ENCODE measurements around the gene PMIS2.

Gene PMIS2

DNA sequence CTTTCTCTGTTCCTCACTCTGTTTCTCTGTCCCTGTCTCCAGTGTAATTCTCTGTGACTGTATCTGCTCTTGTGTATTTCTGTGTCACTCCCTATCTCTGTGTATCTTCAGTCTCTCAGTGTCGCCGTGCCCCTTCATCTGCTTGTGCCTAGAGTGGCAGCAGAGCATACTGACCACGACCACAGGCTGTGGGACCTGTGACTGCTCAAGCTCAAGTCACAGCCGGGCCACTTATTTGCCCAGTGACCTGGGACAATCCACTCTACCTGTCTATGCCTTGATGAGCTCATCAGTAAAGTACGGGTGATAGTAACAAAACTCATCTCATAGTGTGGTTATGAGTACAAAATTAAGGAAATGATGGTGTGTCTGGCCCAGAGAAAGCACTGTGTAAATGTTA lies 31.9 kb upstream of the PMIS2 start:
- TF ChIP-seq, protein P1, sequence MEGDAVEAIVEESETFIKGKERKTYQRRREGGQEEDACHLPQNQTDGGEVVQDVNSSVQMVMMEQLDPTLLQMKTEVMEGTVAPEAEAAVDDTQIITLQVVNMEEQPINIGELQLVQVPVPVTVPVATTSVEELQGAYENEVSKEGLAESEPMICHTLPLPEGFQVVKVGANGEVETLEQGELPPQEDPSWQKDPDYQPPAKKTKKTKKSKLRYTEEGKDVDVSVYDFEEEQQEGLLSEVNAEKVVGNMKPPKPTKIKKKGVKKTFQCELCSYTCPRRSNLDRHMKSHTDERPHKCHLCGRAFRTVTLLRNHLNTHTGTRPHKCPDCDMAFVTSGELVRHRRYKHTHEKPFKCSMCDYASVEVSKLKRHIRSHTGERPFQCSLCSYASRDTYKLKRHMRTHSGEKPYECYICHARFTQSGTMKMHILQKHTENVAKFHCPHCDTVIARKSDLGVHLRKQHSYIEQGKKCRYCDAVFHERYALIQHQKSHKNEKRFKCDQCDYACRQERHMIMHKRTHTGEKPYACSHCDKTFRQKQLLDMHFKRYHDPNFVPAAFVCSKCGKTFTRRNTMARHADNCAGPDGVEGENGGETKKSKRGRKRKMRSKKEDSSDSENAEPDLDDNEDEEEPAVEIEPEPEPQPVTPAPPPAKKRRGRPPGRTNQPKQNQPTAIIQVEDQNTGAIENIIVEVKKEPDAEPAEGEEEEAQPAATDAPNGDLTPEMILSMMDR (IDR thresholded peaks at IDR 0.05; ENCODE audit: unreplicated experiment in 3 of 3), result no peak
- Mint-ChIP-seq H3K9me3 (no peaks in the 10 kb centered on the region), H3K4me1 (peaks cover 5% of the 10 kb centered on the region), H3K27ac (no peak overlapping the region), H3K27me3 (ENCODE audit: low read depth) (peaks cover 42% of the 10 kb centered on the region), H3K36me3 (ENCODE audit: low read depth) (no peaks in the 10 kb centered on the region), H3K4me3 (no peak overlapping the region)

DNA sequence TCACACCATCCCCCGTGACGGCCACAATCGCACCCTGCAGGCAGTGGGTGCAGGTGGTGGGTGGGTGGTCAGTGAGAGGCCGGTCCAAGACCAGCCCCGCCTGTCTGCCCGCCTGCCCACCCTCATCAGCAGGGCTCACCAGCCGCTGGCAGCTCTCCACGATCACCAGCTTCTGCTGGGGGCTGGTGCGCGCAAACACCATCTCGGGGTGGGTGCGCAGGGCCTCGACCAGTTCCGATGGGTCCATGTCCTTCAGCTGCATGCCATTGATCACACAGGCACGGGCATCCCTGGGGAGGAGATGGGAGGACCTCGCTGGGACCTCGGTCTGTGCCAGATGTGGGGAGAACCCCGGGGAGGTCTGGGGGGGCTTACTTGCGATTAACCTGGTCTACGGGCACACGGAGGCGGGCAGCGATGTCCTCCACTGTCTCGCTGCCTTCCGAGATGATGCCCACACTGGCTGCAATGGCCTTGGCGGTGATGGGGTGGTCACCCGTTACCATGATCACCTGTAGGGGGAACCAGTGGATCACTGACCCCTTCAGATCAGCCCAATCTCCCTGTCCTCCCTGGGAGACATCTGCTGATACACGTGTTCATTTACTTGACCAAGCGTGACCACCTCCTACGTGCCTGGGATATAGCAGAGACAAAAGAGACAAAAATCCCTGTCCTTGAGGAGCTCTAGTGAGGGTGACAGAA lies 30.5 kb upstream of the PMIS2 start:
- Mint-ChIP-seq H3K9me3 (no peaks in the 10 kb centered on the region), H3K36me3 (ENCODE audit: low read depth) (no peaks in the 10 kb centered on the region), H3K4me3 (peak overlapping the region; percentile 8 to 48 (median 26)), H3K4me1 (peaks cover 5% of the 10 kb centered on the region), H3K27me3 (ENCODE audit: low read depth) (peaks cover 56% of the 10 kb centered on the region), H3K27ac (no peak overlapping the region)
- TF ChIP-seq, protein P1 (IDR thresholded peaks at IDR 0.05; ENCODE audit: unreplicated experiment in 3 of 3), result peak in 2 of 3 experiments; percentile 13 to 31

DNA sequence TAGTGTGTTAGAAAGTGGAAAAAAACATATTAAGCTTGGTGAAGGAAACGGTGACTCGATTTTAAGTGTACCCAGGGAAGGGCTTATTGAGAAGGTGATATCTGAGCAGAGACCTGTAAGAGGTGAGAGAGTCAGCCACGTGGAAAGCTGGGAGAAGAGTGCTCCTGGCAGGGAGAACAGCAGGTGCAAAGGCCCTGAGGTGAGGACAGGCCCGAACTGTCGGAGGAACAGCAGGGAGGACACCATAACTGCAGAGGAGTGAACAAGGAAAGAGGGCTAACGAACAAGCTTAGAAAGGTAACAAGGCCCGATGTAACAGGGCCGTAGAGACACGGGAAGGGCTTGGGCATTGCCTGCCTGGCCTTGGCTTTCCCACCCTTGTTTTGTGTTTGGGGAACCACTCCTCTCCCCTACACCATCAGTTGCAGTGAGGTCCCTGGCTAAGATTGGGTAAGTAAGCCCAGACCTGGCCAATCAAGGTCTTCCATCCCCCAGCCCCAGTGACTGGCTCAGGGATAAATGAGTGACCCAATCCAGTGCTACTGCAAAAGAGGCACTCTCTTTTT lies 29.9 kb upstream of the PMIS2 start:
- TF ChIP-seq, protein P1 (IDR thresholded peaks at IDR 0.05; ENCODE audit: unreplicated experiment in 3 of 3), result no peak
- Mint-ChIP-seq H3K9me3 (no peaks in the 10 kb centered on the region), H3K27me3 (ENCODE audit: low read depth) (peaks cover 62% of the 10 kb centered on the region), H3K36me3 (ENCODE audit: low read depth) (no peaks in the 10 kb centered on the region), H3K4me3 (peak overlapping the region; percentile 26 to 48 (median 47)), H3K27ac (no peak overlapping the region), H3K4me1 (peaks cover 5% of the 10 kb centered on the region)

DNA sequence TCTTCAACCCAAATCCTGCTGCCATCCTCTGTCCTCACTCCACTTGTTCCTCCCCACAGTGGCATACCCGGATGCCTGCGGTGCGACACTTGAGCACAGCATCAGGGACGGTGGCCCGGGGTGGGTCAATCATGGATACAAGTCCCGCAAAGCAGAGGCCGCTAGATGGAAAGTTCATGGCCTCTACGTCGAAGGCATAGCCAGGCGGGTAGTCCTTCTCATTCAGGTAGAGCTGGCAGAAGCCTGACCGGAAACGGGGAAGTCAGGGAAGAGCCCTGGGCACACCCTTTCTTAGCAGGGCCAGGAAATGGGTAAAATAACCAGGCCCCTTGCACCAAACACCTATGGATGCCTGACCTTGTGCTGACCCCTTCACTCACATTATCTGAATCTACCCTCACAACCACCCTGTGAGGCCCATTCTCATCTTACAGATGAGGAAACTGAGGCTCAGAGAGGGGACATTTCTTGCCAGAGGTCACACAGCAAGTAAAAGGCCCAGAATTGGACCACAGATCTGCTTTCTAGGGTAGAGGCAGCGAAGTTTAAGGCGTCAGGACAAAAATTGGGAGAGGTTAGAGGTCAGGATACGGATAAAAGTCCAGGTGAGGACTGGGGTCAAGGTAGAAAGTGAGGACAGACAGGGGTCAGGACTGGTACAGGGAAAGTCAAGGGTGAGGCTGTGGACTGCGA lies 29.0 kb upstream of the PMIS2 start:
- TF ChIP-seq, protein P1 (IDR thresholded peaks at IDR 0.05; ENCODE audit: unreplicated experiment in 3 of 3), result no peak
- no peak overlapping the region for H3K27ac Mint-ChIP-seq
- no peaks in the 10 kb centered on the region for H3K36me3 Mint-ChIP-seq (ENCODE audit: low read depth)
- H3K4me3 Mint-ChIP-seq, result peak overlapping the region; percentile 54 to 84 (median 79)
- peaks cover 5% of the 10 kb centered on the region for H3K4me1 Mint-ChIP-seq
- H3K27me3 Mint-ChIP-seq (ENCODE audit: low read depth), result peaks cover 71% of the 10 kb centered on the region
- H3K9me3 Mint-ChIP-seq, result no peaks in the 10 kb centered on the region

DNA sequence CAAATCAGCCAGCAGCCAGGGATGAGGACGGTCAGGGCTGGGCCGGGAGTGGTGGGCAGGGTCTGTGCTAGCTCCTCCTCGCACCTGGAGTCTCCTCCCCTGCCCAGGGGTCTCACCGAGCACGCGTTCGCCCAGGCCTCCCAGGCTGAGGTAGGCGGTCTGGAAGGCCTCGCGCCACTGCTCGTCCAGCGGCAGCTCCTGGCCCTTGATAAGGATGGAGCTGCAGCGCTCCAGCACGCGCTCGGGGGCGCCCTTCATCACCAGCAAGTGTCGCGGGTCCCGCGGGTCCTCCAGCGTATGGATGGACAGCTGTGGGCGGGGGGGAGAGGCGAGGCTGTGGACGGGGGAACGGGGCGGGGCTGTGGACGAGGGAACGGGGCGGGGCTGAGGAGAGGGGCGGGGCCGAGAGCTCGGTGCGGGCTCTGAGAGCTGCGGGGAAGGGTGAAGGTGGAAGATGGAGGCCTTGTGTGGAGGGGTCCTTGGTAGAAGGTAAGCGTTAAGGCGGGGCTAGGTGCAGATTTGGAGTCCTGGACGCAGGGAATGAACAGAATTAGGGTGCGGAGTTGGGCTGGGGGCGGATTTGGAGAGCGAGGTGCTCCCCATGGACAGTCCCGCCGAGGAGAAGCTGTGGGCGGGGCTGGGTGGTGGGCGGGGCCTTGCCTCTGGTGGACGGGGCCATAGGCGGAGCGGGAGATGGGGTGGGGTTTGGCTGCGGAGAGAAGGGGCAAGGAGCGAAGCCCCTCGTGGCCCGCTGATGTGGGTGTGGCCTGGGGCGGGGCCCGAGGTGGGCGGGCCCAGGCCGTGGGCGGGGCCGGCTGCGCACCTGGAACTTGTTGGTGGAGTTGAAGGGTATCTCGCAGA lies 28.2 kb upstream of the PMIS2 start:
- Mint-ChIP-seq H3K4me1 (peaks cover 5% of the 10 kb centered on the region), H3K4me3 (peak overlapping the region; percentile 79 to 84 (median 79)), H3K9me3 (no peaks in the 10 kb centered on the region), H3K36me3 (ENCODE audit: low read depth) (no peaks in the 10 kb centered on the region), H3K27me3 (ENCODE audit: low read depth) (peaks cover 79% of the 10 kb centered on the region), H3K27ac (no peak overlapping the region)
- TF ChIP-seq, protein P1 (IDR thresholded peaks at IDR 0.05; ENCODE audit: unreplicated experiment in 3 of 3), result no peak

Data from nephron (organoid).